T-helper 9 cell (primary cell): Measurements from ENCODE around the gene TANC1.
"Not testable (repeated sequence)": the region's sequence is repeated elsewhere in the genome, so short reads cannot be mapped to it uniquely, and the experiment has no call there.

Experiments
- DNase-seq: peaks from one replicate; pipeline ENCODE4 v3.0.0-alpha.2; 2020

The TANC1 gene

GRCh38 chr2:159032580-159032979 is 64.1 kb downstream of the TANC1 start:
- no peak for DNase-seq

GRCh38 chr2:159034713-159035112 is 66.3 kb downstream of the TANC1 start:
- DNase-seq = no peak

- DNase-seq = peak; percentile 2
Observed at GRCh38 chr2:159035790-159036411, 67.5 kb downstream of the TANC1 start.

GRCh38 chr2:159036461-159036860 is 68.0 kb downstream of the TANC1 start:
- DNase-seq = not testable (repeated sequence)

GRCh38 chr2:159041328-159041727 is 72.9 kb downstream of the TANC1 start:
- not testable (repeated sequence) for DNase-seq

- no peak for DNase-seq
Observed at GRCh38 chr2:159042115-159042850, 73.8 kb downstream of the TANC1 start.

- DNase-seq = no peak
Observed at GRCh38 chr2:159043710-159044109, 75.3 kb downstream of the TANC1 start.

- DNase-seq = no peak
Observed at GRCh38 chr2:159044804-159045286, 76.4 kb downstream of the TANC1 start.

- no peak for DNase-seq
Observed at GRCh38 chr2:159045545-159046454, 77.4 kb downstream of the TANC1 start.

GRCh38 chr2:159046966-159047365 is 78.5 kb downstream of the TANC1 start:
- DNase-seq = no peak

GRCh38 chr2:159050426-159050825 is 82.0 kb downstream of the TANC1 start:
- no peak for DNase-seq

- no peak for DNase-seq
Observed at GRCh38 chr2:159051133-159051532, 82.7 kb downstream of the TANC1 start.

- DNase-seq = no peak
Observed at GRCh38 chr2:159051661-159052060, 83.2 kb downstream of the TANC1 start.

GRCh38 chr2:159052157-159052601 is 83.7 kb downstream of the TANC1 start:
- no peak for DNase-seq

- DNase-seq = no peak
Observed at GRCh38 chr2:159053161-159054031, 85.0 kb downstream of the TANC1 start.

GRCh38 chr2:159054032-159054334 is 85.5 kb downstream of the TANC1 start:
- no peak for DNase-seq

- no peak for DNase-seq
Observed at GRCh38 chr2:159054985-159055384, 86.5 kb downstream of the TANC1 start.

- no peak for DNase-seq
Observed at GRCh38 chr2:159060518-159060917, 92.1 kb downstream of the TANC1 start.

- no peak for DNase-seq
Observed at GRCh38 chr2:159063677-159064076, 95.2 kb downstream of the TANC1 start.

GRCh38 chr2:159064446-159065301 is 96.2 kb downstream of the TANC1 start:
- DNase-seq = no peak

GRCh38 chr2:159065313-159065712 is 96.9 kb downstream of the TANC1 start:
- DNase-seq = no peak
